GM23338 (cell line): ENCODE results near the gene RIMKLB. TPM values are rescaled to one million over a fixed set of nuclear protein-coding genes. Genes with fewer than 3 reads are reported as not detected.

Experiments
- ATAC-seq: fragments of 200-7000 bp; cut with Tn5 transposase; 3 replicates; pipeline ENCODE4 v1.9.1; 2020
- DNase-seq: peaks from one replicate; pipeline ENCODE4 v3.0.0-alpha.2; 2015; ENCODE audit warnings: low spot score
- H2AFZ ChIP-seq: fragments of 200-600 bp; sonication (generic); 2 replicates; pipeline ENCODE4 v1.8.0; 2016; ENCODE audit warnings: antibody characterized with exemption, mild to moderate bottlenecking, moderate library complexity
- H3F3A ChIP-seq: fragments of 200-600 bp; sonication (generic); replicated peaks from 2 replicates; pipeline ENCODE4 v1.8.0; 2017; ENCODE audit warnings: antibody characterized with exemption, mixed run types, low read depth
- H3K27ac ChIP-seq: fragments of 200-600 bp; sonication (generic); 2 replicates; pipeline ENCODE4 v1.6.1; 2016; ENCODE audit warnings: low read depth
- H3K27me3 ChIP-seq: fragments of 200-600 bp; sonication (generic); 2 replicates; pipeline ENCODE4 v1.8.0; 2016; ENCODE audit warnings: mild to moderate bottlenecking, mixed run types, moderate library complexity; ENCODE audit not compliant: insufficient read depth
- H3K36me3 ChIP-seq: fragments of 200-600 bp; sonication (generic); 2 replicates; pipeline ENCODE4 v1.8.0; 2016; ENCODE audit warnings: mild to moderate bottlenecking; ENCODE audit not compliant: insufficient read depth
- H3K4me1 ChIP-seq: fragments of 200-600 bp; sonication (generic); 2 replicates; pipeline ENCODE4 v1.8.0; 2016; ENCODE audit warnings: mild to moderate bottlenecking, moderate library complexity; ENCODE audit not compliant: insufficient read depth
- H3K4me2 ChIP-seq: fragments of 200-600 bp; sonication (generic); 2 replicates; pipeline ENCODE4 v1.7.1; 2017; ENCODE audit warnings: mixed run types
- H3K4me3 ChIP-seq: fragments of 200-600 bp; sonication (generic); 2 replicates; pipeline ENCODE4 v1.6.1; 2016; ENCODE audit warnings: mixed run types
- H3K79me2 ChIP-seq: fragments of 200-600 bp; sonication (generic); replicated peaks from 2 replicates; pipeline ENCODE4 v1.8.0; 2017; ENCODE audit warnings: mild to moderate bottlenecking; ENCODE audit not compliant: insufficient read depth
- H3K9me2 ChIP-seq: fragments of 200-600 bp; sonication (generic); 2 replicates; pipeline ENCODE4 v1.8.0; 2017; ENCODE audit not compliant: insufficient read depth
- H4K20me1 ChIP-seq: fragments of 200-600 bp; sonication (generic); replicated peaks from 2 replicates; pipeline ENCODE4 v1.8.0; 2017; ENCODE audit warnings: mild to moderate bottlenecking; ENCODE audit not compliant: insufficient read depth
- H3K27ac Mint-ChIP-seq: 2 replicates; pipeline ENCODE4 v1.8.0; 2020; ENCODE audit warnings: inconsistent platforms, mild to moderate bottlenecking, moderate library complexity, mixed read lengths
- H3K27me3 Mint-ChIP-seq: 3 replicates; pipeline ENCODE4 v1.8.0; 2022; ENCODE audit warnings: low read depth, mild to moderate bottlenecking, moderate library complexity, mixed read lengths, inconsistent platforms; ENCODE audit not compliant: insufficient read depth, poor library complexity
- H3K36me3 Mint-ChIP-seq: 3 replicates; pipeline ENCODE4 v1.8.0; 2021; ENCODE audit warnings: low read depth, mild to moderate bottlenecking, inconsistent platforms, moderate library complexity, mixed read lengths
- H3K4me1 Mint-ChIP-seq: 3 replicates; pipeline ENCODE4 v1.8.0; 2020; ENCODE audit warnings: mild to moderate bottlenecking, inconsistent platforms, mixed read lengths
- H3K4me3 Mint-ChIP-seq: 3 replicates; pipeline ENCODE4 v1.8.0; 2021; ENCODE audit warnings: moderate library complexity, mild to moderate bottlenecking, inconsistent platforms, mixed read lengths
- H3K9me3 Mint-ChIP-seq: 3 replicates; pipeline ENCODE4 v1.8.0; 2020; ENCODE audit warnings: moderate library complexity, mild to moderate bottlenecking, inconsistent platforms, mixed read lengths
- CREB1 ChIP-seq: fragments of 250-450 bp; sonication (Bioruptor Pico); IDR thresholded peaks from 2 replicates; pipeline ENCODE4 v1.5.0; 2020; ENCODE audit warnings: low read depth, mild to moderate bottlenecking, moderate library complexity
- EZH2 ChIP-seq: fragments of 200-600 bp; sonication (generic); IDR thresholded peaks from one replicate; pipeline ENCODE4 v1.8.0; 2017; ENCODE audit warnings: antibody characterized with exemption, mild to moderate bottlenecking, low read depth; ENCODE audit not compliant: unreplicated experiment
- EZH2phosphoT487 ChIP-seq: fragments of 200-600 bp; sonication (generic); IDR thresholded peaks from one replicate; pipeline ENCODE4 v1.8.1; 2018; ENCODE audit warnings: antibody characterized with exemption; ENCODE audit not compliant: unreplicated experiment
- NANOG ChIP-seq: IDR thresholded peaks from 2 replicates; pipeline ENCODE4 v1.6.1; 2016; ENCODE audit warnings: antibody characterized with exemption, borderline replicate concordance
- POLR2AphosphoS5 ChIP-seq: IDR thresholded peaks from 2 replicates; pipeline ENCODE4 v1.6.1; 2016; ENCODE audit warnings: antibody characterized with exemption, low read depth
- STAT1 ChIP-seq: IDR thresholded peaks from one replicate; pipeline ENCODE4 v1.6.1; 2016; ENCODE audit warnings: antibody characterized with exemption; ENCODE audit not compliant: unreplicated experiment
- ZNF114 ChIP-seq: fragments of 250-450 bp; sonication (Bioruptor Pico); IDR thresholded peaks from 2 replicates; pipeline ENCODE4 v1.5.0; 2020; ENCODE audit warnings: mild to moderate bottlenecking, moderate library complexity
- polyA plus RNA-seq: library from polyadenylated mRNA; unstranded; fragments of >200 nt; fragmentation: Nextera tagmentation; extraction: Ambion mirVana; gene quantifications from 2 replicates; pipeline ENCODE4 v1.2.1, GENCODE V29; 2016
- total RNA-seq: library from RNA; depleted of rRNA; stranded (reverse); fragments of >200 nt; shearing (Covaris generic); gene quantifications from 2 replicates; pipeline ENCODE4 v1.2.3, GENCODE V29; 2014
- TF ChIP-seq, protein P1 (sequence below): IDR thresholded peaks from one replicate; pipeline ENCODE4 v1.6.1; 2018; ENCODE audit warnings: antibody characterized with exemption; ENCODE audit not compliant: unreplicated experiment
- TF ChIP-seq, protein P2 (sequence below): IDR thresholded peaks from 2 replicates; pipeline ENCODE4 v1.6.1; 2016; ENCODE audit warnings: antibody characterized with exemption

The RIMKLB gene
- total and polyA plus RNA-seq, 2 experiments from 2014 or later, result 87.0 to 104 TPM

DNA sequence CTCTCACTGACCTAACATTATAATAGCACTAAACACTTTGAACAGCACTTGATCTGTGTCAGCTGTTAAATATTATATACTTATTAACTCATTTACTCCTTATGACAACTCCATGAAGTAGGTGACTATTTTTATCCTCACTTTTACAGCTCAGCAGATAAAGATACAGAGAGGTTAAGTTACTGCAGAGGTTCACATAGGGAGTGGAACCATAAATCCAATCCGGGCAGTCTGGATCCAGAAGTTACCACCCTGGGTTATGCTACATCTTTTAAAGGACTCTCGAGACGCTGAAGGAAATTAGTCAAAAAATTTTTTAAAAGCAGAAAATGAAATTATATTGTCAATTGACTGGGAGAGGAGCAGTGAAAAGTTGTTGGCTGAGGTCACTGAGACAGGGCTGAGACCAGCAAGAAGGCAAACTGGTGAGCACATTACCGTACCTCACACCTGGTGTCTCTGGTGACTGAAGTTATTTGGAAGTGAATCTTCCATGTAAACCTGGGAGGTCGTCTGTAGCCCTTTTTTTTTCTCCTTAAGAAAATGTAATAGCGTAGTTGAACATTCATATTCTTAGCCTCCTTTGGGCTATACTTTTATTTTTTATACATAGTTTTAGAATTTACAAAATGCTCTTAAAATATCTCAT is 1.2 kb upstream of the RIMKLB start (continued):
- TF ChIP-seq, protein P1, sequence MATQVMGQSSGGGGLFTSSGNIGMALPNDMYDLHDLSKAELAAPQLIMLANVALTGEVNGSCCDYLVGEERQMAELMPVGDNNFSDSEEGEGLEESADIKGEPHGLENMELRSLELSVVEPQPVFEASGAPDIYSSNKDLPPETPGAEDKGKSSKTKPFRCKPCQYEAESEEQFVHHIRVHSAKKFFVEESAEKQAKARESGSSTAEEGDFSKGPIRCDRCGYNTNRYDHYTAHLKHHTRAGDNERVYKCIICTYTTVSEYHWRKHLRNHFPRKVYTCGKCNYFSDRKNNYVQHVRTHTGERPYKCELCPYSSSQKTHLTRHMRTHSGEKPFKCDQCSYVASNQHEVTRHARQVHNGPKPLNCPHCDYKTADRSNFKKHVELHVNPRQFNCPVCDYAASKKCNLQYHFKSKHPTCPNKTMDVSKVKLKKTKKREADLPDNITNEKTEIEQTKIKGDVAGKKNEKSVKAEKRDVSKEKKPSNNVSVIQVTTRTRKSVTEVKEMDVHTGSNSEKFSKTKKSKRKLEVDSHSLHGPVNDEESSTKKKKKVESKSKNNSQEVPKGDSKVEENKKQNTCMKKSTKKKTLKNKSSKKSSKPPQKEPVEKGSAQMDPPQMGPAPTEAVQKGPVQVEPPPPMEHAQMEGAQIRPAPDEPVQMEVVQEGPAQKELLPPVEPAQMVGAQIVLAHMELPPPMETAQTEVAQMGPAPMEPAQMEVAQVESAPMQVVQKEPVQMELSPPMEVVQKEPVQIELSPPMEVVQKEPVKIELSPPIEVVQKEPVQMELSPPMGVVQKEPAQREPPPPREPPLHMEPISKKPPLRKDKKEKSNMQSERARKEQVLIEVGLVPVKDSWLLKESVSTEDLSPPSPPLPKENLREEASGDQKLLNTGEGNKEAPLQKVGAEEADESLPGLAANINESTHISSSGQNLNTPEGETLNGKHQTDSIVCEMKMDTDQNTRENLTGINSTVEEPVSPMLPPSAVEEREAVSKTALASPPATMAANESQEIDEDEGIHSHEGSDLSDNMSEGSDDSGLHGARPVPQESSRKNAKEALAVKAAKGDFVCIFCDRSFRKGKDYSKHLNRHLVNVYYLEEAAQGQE, result no peak

DNA sequence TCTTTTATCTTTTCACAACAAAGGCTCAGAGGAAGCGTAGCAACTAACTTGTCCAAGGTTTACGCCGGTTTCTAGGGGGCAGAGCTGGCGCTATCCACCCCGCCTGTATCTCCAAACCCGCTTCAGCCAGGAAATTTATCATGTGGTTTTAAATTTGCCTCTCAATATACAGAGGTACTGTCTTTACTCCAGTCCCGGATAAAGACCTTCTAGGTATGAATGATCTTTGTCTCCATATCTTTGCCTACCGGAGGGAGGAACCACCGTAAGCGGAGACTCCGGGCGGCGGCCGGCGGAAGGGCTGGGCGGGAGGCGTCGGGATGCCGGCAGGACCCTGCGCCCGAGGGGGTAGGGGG is 693 bp upstream of the RIMKLB start:
- Histone ChIP-seq H3K36me3 (no peaks in the 10 kb centered on the region), H3K9me2 (no peaks in the 10 kb centered on the region), H3K4me2 (peak overlapping the region; percentile 77), H3K4me1 (peaks cover 39% of the 10 kb centered on the region), H3K27me3 (no peaks in the 10 kb centered on the region), H3K27ac (peak overlapping the region; percentile 78), H3K4me3 (peak overlapping the region; percentile 60), H4K20me1 (peaks cover 24% of the 10 kb centered on the region), H3K79me2 (peaks cover 36% of the 10 kb centered on the region), H3F3A (no peaks in the 10 kb centered on the region), H2AFZ (no peak overlapping the region)
- ATAC-seq (peak; percentile 7), DNase-seq (peak; percentile 79)
- Mint-ChIP-seq H3K27me3 (peaks cover 16% of the 10 kb centered on the region), H3K27ac (peak overlapping the region; percentile 93), H3K4me3 (peak overlapping the region; percentile 75), H3K4me1 (peaks cover 49% of the 10 kb centered on the region), H3K9me3 (no peaks in the 10 kb centered on the region), H3K36me3 (peaks cover 22% of the 10 kb centered on the region)
- TF ChIP-seq CREB1 (CRISPR knock-in tag), result no peak
- no peak for TF ChIP-seq ZNF114 (CRISPR knock-in tag)
- TF ChIP-seq NANOG, result no peak
- no peak for TF ChIP-seq STAT1
- TF ChIP-seq, protein P2, sequence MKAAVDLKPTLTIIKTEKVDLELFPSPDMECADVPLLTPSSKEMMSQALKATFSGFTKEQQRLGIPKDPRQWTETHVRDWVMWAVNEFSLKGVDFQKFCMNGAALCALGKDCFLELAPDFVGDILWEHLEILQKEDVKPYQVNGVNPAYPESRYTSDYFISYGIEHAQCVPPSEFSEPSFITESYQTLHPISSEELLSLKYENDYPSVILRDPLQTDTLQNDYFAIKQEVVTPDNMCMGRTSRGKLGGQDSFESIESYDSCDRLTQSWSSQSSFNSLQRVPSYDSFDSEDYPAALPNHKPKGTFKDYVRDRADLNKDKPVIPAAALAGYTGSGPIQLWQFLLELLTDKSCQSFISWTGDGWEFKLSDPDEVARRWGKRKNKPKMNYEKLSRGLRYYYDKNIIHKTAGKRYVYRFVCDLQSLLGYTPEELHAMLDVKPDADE, result no peak
- no peak for TF ChIP-seq EZH2
- TF ChIP-seq EZH2phosphoT487, result no peak
- TF ChIP-seq POLR2AphosphoS5, result no peak
